Activated effector memory CD4-positive, alpha-beta T cell treated with anti-CD3 and anti-CD28 coated beads, Interleukin-2, amount 50 U/mL, for 16 hours (primary cell): ENCODE measurements around the gene AIF1L.
"Not testable (repeated sequence)": the region's sequence is repeated elsewhere in the genome, so short reads cannot be mapped to it uniquely, and the experiment has no call there.

ENCODE experiments used
- DNase-seq: peaks from one replicate; pipeline ENCODE4 v3.0.0-alpha.2; 2020

AIF1L gene

DNA sequence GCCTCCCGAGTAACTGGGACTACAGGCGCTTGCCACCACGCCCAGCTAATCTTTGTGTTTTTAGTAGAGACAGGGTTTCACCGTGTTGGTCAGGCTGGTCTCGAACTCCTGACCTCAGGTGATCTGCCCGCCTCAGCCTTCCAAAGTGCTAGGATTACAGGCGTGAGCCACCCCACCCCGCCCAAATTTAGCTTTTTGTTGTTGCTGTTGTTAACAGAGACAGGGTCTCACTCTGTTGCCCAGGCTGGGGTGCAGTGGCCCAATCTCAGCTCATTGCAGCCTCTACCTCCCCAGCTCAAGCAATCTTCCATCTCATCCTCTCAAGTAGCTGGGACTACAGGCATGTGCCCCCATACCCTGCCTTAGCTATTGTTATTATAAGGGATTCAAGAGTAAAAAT is 3.5 kb downstream of the AIF1L start:
- not testable (repeated sequence) for DNase-seq

GRCh38 chr9:131100445-131100844 is 4.1 kb downstream of the AIF1L start:
- DNase-seq, result no peak

GRCh38 chr9:131101207-131101964 is 5.1 kb downstream of the AIF1L start:
- no peak for DNase-seq

DNA sequence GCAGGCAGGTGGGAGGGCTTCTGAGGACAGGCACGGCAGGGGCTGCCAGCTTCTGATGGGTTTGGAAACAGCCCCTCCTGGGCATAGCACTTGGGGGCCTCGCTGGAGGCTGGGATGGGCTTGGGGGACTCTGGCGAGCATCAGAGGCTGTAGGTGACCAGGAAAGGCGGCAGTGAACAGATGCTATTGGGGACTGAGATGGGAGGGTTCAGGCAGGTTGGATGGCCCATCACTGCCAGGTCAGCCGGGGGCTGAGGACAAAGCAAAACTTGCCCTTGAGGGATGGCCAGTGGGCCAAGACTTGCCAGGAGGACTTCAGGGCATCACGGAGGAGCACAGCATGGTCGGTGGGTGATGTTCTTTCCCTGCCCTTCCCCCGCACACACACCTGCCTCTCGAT is 6.7 kb downstream of the AIF1L start:
- DNase-seq, result no peak

DNA sequence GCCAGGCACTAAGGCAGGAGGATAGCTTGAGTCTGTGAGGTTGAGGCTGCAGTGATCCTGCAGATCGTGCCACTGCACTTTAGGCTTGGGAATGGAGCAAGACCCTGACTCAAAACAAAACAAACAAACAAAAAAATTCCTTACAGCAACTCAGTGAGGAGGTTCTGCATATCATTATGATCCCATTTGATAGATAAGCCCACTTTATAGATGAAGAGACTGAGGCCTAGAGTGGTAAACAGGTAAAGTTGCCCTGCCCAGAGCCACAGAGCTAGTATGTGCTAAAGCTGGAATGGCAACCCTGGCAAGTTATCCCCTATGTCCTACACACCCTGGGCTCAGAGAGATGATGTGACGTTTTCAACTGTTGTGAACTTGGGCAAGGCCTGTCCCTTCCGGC is 7.2 kb downstream of the AIF1L start:
- no peak for DNase-seq

- DNase-seq, result no peak
These were observed 7.8 kb downstream of the AIF1L start for GRCh38 chr9:131104016-131104740.

DNA sequence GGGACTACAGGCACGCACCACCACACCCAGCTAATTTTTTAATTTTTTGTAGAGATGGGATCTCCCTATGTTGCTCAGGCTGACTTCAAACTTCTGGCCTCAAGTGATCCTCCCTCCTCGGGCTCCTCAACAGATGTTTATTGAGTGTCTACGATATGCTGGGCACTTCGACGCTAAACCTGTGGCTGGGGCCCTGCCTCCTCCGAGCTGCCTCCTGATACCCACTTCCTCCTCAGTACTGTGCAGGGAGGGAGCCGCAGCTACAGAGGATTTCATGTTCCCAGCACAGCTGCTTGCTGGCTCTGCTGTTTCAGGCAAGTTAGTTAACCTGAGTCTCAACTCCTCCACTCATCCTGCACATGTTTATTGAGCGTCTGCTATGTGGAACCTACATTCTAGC is 9.6 kb downstream of the AIF1L start:
- no peak for DNase-seq

DNA sequence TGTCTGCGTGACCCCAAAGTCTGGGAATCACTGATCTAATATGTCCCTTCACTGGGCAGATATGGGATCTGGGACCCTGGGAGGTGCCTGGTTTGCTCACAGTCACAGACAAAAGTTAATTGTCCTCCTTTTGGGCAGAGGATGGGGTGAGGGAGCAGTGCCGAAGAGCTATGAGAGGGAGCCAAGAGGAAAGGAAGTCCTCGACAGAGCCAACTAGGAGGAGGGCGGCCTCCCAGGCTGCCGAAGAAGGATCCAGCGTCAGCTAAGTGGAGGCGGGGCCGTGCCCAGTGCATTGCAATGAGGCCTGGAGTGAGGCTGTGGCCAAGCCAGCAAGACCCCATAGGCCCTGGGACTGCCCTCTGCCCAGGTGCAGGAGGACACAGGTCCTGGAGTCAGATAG is 11.4 kb downstream of the AIF1L start:
- DNase-seq, result no peak

DNA sequence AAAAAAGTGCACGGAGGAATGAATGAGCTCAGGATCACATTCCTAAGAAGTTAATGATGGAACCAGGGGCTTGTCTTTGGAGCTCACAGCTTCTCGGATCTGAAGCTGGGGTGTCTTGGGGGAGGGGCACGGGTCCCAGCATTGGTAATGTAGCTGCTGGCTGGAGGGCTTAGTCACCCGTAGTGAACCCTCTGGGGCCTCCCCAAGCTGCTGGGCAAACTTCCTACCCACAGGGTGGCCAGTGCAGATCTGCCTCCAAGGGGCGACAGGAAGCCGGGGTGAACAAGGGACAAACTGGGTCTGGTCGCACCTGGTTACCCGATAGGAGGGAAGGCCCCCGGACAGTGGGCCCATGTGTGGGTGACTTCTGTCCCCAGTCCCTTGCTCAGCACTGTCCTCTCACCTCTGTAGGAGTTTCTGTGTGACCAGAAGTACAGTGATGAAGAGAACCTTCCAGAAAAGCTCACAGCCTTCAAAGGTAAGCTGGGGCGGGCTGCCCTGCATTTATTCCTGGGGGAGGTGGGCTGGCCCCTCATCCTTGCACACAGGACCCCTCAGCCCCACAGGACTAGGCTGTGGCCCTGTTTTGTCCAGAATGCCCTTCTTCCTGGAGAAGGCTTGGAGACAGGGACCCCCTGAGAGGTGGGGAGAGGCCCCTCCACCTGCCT is 15.0 kb downstream of the AIF1L start:
- no peak for DNase-seq

GRCh38 chr9:131111854-131112311 is 15.6 kb downstream of the AIF1L start:
- no peak for DNase-seq

GRCh38 chr9:131112374-131113154 is 16.2 kb downstream of the AIF1L start:
- no peak for DNase-seq

DNA sequence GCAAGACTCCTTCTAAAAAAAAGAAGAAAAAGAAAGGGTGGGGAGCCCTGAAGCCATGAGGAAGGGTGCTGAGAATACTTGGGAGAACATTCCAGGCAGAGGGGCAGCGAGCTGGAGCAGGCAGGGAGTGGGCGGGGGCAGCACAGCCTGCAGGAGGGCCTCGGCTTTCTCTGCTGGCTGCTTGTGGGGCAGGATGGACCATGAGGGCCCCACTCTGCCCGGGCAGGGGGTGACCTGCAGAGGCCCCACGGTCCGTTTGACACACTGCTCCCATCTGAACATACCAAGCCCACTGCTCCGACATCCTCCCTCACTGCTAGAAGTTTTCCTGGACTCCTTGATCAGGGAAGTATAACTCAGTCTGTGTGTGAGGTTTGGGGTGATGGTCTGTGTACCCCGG is 17.3 kb downstream of the AIF1L start:
- no peak for DNase-seq

DNA sequence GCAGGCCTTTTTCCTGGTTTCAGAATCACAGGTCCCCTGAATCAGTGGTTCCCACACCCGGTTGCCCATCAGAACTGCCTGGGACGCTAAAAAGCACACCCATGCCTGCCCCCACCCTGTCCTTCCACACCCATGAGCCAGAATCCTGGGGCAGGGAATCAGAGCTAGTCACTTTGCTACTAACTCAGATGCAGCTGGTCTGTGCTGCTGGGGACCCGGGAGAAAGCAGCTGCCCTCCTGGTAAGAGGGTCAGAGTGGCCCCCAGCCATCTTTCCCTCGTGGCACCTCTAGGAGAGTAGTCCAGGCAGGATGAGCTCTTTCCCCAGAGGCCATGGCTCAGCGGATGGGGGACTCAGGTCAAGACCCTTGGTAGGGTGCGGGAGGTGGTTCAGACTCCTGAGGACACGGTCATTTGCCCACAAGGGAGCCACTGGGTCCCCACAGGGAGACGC is 17.8 kb downstream of the AIF1L start:
- DNase-seq, result no peak

- DNase-seq, result not testable (repeated sequence)
These were observed 19.0 kb downstream of the AIF1L start for GRCh38 chr9:131115360-131115742.

- no peak for DNase-seq
These were observed 20.2 kb downstream of the AIF1L start for GRCh38 chr9:131116281-131117120.

DNA sequence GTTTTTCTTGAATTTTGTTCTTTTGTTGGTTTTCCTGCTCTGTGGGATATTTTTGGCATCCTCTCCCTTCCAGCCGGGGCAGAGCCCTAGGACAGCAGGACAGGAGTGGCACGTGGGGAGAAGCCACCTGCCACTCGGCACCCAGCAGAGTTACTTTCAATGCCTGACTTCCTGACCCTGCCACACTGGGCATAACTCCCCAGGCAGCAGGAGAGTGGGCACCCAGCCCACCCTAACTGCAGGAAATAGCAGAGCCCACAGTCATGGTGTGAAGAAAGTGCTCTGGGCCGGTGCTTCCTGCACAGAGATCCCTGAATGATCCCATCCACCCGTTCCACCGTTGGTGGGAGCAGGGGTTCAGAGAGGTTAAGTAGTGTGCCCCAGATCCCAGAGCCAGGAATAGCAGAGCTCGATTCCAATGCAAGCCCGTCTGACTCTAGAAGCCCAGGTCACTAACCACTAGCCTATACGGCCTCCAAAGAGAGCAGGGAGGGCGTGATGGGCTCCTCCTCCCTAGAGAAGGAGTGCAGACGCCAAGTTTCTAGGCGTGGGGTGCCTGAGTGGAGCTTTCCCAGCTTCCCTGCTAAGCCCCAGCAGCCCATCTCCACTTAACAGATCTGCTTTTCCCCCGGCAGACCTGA is 20.9 kb downstream of the AIF1L start:
- DNase-seq, result no peak

DNA sequence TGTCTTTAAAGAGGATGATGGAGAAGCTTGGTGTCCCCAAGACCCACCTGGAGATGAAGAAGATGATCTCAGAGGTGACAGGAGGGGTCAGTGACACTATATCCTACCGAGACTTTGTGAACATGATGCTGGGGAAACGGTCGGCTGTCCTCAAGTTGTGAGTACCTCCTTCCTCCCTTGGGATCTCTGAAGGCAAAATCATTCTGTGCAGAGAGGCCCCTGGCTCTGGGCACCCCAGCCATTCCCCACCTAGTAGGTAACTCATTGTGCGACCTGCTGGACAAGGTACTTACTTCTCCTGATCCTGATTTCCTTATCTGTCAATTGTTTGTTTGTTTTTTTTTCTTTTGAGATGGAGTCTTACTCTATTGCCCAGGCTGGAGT is 21.4 kb downstream of the AIF1L start:
- peak; percentile 9 for DNase-seq

DNA sequence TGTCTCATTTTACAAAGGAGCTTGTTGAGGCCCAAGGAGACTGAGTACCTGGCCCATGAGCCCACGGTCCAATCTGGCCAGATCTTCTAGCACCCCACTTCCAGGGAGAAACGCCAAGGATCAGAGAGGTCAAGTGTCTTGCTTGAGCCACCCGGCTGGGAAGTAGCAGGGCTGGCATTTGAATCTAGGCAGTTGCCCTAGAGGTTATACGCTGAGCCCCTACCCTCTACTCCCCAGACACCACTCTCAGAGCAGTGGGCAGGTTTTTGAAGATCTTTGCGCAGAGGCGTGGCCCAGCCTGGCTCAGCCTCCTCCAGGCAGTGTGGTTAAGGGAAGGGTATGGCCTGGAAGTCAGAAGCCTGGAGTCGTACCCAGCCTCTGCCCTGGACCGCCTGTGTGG is 23.3 kb downstream of the AIF1L start:
- peak; percentile 16 for DNase-seq

- DNase-seq, result peak; percentile 34
These were observed 24.4 kb downstream of the AIF1L start for GRCh38 chr9:131120620-131121228.

- no peak for DNase-seq
These were observed 25.0 kb downstream of the AIF1L start for GRCh38 chr9:131121346-131121745.

- DNase-seq, result peak; percentile 21
These were observed 25.8 kb downstream of the AIF1L start for GRCh38 chr9:131122158-131122557.
